GM12892 (cell line): ENCODE data around the gene FAM219A.
"Not testable (repeated sequence)": the region's sequence is repeated elsewhere in the genome, so short reads cannot be mapped to it uniquely, and the experiment has no call there.

Source experiments
- DNase-seq: peaks from one replicate; pipeline ENCODE4 v3.0.0; 2011; ENCODE audit not compliant: insufficient read length
- FAIRE-seq: peaks from 2 replicates; lab custom pipeline; 2011; peaks lifted over from hg19 to GRCh38; lab: Jason Lieb, UNC
- POLR2A ChIP-seq: IDR thresholded peaks from 2 replicates; pipeline ENCODE4 v1.6.1; 2011; ENCODE audit warnings: low read depth, low read length, control low read depth
- POLR2AphosphoS5 ChIP-seq: IDR thresholded peaks from 2 replicates; pipeline ENCODE4 v1.6.1; 2011; ENCODE audit warnings: low read depth, low read length, control low read depth
- TAF1 ChIP-seq: IDR thresholded peaks from 2 replicates; pipeline ENCODE4 v1.6.1; 2011; ENCODE audit warnings: low read depth, mild to moderate bottlenecking, control low read depth, low read length, borderline replicate concordance

Gene FAM219A

DNA sequence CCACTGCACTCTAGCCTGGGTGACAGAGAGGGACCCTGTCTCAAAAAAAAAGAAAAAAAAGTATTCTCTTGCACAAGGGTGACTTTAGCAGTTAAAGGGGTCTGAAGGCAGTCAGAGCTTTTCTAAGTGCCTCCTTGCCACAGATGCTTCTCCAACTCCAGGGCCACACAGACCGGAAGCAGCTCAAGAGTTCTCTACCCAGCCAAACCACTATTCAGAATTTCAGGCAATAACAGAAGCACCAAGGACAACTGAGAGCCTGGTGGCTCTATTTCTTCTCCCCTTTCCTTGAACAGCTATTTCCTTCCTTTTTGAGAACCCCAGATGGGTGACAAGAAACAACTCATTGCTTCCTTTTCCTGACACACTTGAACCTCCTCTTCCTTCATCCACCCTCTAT is 2.2 kb downstream of the FAM219A start:
- TF ChIP-seq TAF1 (no peak), POLR2AphosphoS5 (no peak), POLR2A (no peak)
- DNase-seq, result no peak
- FAIRE-seq, result no peak

DNA sequence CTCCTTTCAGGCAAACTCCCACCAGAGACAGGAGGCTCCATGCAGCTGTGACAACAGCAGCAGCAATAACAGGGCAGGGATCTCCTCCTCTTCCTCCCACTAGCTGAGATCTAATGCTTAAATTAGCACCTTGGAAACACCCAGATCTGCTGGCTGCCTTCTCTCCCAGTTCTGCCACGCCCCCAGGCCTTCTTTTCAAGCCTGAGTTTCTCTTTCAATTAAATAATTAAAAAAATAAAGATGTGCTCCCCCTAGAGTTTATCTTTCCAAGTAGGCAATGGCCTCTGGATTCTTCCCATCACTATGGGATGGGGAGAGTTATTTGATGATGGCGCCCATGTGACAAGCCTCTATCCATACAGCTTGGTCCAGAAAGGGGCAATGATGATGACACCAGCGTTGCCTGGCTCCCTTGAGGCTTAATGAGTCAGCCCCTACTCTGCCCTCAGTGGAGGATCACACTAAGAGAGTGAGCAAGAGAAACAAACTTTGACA is 3.8 kb downstream of the FAM219A start:
- TF ChIP-seq POLR2A (no peak), POLR2AphosphoS5 (no peak), TAF1 (no peak)
- DNase-seq (no peak), FAIRE-seq (no peak)

DNA sequence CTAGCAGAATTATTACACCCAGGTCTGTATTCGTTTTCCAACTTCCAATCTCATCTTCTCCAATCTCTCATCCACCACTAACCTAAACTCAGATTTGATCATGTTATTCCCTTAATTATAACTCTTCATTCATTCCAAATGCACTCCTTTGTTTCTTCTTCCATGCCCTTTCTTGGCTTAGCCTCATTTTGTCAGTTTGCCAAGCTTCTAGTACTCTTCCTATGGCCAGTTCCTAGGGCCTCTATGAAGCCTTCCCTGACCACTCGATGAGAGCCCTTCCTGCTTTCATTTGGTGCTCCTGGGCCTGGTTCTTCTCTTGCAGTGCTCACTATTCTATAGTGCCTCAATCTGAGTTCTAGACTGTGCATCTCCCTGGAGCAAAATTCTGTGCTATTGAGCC is 5.8 kb downstream of the FAM219A start:
- DNase-seq (no peak), FAIRE-seq (no peak)
- TF ChIP-seq POLR2A (no peak), POLR2AphosphoS5 (no peak), TAF1 (no peak)

DNA sequence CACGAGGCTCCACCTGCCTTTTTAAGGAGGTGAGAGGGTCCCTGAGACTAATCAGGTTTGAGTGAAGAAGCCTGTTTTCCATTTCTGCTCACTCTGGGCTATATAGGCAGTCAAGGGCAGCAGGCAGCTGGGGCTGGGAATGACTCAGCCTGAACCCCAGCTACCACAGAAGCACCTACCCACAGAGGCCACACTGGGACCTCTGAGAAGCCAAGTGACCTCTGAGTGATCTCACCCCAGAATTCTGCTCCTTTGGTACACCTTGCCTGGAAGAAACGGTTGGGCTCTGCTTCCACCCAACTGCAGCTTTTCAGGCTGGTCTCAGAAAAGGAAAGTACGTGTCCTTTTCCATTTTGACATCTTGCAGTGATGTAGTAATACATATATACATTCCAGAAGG is 6.8 kb downstream of the FAM219A start:
- FAIRE-seq (peak; percentile 65), DNase-seq (no peak)
- TF ChIP-seq TAF1 (no peak), POLR2AphosphoS5 (no peak)

DNA sequence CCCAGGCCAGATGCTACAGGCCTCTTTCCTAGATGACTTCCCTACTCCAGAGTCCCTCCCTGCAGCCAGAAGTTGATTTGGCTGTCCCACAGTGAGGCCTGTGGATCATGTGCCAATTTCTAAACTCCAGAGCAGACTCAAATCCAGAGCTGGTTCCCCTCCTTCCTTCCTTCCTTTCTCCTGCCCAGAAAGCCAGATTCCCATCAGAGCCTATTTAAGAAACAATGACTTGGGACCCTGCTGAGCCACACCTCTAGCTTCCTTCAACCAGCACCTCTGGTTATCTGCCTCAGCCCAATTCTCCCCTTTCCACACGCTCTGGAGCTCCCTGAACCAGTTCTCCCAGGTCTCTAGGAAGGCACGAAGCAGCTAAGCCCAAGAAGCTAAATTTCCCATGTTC is 7.2 kb downstream of the FAM219A start:
- FAIRE-seq, result no peak
- DNase-seq, result no peak
- TF ChIP-seq TAF1 (no peak), POLR2AphosphoS5 (no peak), POLR2A (no peak)

DNA sequence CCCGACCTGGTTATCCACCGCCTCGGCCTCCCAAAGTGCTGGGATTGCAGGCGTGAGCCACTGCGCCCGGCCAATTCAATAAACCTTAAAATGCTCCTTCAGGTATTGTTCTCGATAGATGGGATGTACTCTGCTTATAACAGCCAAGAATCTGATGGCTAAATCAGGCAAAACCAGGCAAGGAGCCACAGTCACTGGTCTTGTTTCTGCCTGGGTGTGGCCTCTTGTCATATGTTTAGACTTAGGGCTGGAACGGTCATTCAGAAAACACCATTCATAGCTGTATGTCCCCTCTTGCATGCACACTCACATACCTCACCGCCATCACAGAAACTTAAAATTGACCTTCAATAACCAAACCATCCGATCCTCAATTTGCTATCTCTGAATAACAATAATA is 7.7 kb downstream of the FAM219A start:
- TF ChIP-seq TAF1, result no peak
- TF ChIP-seq POLR2AphosphoS5, result no peak
- no peak for TF ChIP-seq POLR2A
- FAIRE-seq (no peak), DNase-seq (no peak)

DNA sequence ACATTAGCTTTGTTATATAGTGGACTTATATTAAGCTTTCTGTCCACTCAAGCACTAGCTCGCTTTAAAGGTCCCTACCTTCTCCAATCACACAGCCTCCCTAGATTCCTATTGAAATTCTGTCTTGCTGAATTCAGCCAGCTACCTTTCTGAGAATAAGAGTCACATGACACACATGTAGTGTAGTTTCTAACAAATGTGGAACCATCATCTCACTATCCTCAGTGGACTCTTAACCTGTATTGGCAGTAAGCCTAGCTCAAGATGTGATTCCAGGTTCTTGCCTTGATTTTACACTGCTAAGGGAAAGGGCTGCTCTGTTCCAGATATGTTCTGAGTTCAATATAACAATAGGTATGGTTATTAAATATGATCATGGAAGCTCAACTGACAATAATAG is 11.4 kb downstream of the FAM219A start:
- FAIRE-seq, result no peak
- no peak for DNase-seq
- TF ChIP-seq POLR2AphosphoS5 (no peak), TAF1 (no peak), POLR2A (no peak)

DNA sequence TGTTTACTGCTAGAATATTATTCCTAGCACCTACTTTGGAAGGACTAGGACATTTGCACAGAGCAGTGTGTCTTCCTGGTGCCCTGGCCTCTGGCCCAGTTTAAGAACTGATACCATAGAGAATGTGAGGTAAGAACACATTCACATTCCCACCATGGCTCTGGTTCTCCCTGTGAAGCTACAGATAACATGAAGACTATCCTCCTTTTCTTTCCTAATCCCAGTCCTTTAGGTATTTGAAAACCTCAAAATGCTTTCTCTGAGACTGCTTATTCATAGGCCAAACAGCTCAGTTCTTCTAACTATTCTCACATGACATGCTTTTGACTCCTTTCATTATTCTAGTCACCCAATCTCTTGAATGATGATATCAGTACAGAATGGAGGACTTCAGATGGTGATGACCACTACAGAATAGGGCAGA is 11.9 kb downstream of the FAM219A start:
- FAIRE-seq (no peak), DNase-seq (no peak)
- TF ChIP-seq TAF1 (no peak), POLR2AphosphoS5 (no peak), POLR2A (no peak)

DNA sequence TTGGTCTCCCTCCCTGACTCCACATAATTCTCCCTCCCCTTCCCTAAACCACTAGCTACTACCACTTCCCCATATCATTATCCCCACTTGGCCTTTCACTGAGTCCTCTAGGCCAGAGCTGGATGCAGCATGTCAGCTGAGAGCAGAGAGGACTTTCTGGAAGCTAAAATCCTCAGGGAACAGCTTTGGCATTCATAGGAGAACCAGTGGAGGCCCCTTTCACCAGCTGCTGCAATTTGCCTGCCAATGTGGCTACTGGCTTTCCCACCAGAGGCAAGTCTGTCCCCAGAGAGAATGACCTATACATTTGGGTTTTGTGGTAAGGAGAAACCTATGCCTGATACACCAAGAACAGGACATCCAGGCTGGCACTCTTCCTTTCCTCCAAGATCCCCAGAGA is 14.4 kb downstream of the FAM219A start:
- FAIRE-seq (no peak), DNase-seq (no peak)
- TF ChIP-seq TAF1 (no peak), POLR2AphosphoS5 (no peak), POLR2A (no peak)

DNA sequence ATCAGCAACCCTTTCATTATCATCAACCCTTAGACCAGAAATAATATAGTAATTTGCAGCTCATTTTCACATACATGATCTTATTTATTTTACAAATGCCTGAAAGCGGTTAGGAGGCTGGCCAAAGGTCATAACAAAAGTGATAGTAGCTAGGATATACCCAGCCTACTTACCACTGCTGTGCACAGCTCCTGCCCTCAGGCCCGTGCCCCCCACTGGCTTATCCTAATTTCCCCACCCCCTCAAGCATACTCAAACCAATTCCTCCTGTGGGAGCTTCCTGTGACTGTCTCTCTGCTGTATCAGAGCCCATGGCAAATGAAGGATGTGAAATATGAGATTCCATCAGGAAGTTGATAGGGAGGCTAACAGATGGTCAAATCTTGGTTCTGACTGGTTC is 14.8 kb downstream of the FAM219A start:
- no peak for TF ChIP-seq POLR2A
- TF ChIP-seq POLR2AphosphoS5, result no peak
- TF ChIP-seq TAF1, result no peak

DNA sequence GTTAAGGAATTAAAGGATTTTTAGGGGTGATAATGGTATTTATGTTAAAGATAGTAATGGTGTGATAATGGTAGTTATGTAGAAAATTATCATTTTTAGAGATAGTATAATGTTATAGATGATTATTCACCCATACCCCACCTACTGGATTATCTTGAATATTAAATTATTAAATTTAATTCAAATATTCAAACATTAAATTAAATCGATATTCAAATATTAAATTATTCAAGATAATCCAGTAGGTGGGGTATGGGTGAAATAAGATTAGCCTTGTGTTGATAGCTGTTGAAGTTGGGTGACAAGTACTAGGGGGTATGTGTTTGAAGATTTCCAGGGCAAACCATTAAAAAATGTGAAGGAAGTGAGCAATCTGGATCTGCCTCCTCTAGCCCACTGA is 15.6 kb downstream of the FAM219A start:
- TF ChIP-seq POLR2AphosphoS5, result no peak
- TF ChIP-seq TAF1, result no peak
- no peak for TF ChIP-seq POLR2A
- FAIRE-seq, result no peak
- DNase-seq, result no peak

More for the DNA sequence above, 14.8 kb downstream of the FAM219A start:
- DNase-seq (no peak), FAIRE-seq (no peak)

DNA sequence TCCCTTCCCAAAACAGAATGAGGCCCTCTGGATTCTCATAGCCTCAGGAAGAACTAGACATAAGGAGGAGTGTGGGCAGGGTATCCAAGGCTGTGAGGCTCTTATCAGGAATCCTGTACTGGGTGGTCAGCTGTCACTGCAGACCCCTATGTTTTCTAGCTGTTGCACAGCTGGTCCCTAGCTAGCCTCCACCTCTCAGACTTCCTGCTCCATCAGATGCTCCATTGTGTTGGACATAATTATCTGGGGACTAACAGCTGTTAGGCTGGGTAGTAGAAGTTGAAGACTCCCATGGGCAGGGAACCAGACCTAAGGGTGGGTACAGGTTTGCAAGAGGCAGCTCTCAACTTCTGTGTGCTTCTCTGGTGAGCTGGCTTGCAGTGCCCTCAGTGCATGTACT is 18.4 kb downstream of the FAM219A start:
- no peak for FAIRE-seq

DNA sequence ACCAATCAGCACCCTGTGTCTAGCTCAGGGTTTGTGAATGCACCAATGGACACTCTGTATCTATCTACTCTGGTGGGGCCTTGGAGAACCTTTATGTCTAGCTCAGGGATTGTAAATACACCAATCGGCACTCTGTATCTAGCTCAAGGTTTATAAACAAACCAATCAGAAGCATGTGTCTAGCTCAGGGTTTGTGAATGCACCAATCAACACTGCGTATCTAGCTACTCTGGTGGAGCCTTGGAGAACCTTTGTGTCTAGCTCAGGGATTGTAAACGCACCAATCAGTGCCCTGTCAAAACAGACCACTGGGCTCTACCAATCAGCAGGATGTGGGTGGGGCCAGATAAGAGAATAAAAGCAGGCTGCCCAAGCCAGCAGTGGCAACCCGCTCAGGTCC is 19.9 kb downstream of the FAM219A start:
- not testable (repeated sequence) for DNase-seq, FAIRE-seq

More for the DNA sequence above, 18.4 kb downstream of the FAM219A start:
- DNase-seq, result no peak
- TF ChIP-seq TAF1, result no peak
- TF ChIP-seq POLR2AphosphoS5, result no peak

DNA sequence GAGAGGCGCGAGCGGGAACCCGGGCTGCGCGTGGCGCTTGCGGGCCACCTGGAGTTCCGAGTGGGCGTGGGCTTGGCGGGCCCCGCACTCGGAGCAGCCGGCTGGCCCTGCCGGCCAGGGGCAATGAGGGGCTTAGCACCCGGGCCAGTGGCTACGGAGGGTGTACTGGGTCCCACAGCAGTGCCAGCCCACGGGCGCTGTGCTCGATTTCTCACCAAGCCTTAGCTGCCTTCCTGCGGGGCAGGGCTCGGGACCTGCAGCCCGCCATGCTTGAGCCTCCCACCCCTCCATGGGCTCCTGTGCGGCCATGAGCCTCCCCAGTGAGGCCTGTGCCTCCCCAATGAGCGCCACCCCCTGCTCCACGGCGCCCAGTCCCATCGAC is 20.5 kb downstream of the FAM219A start:
- not testable (repeated sequence) for DNase-seq, FAIRE-seq
